Stimulated activated CD4-positive, alpha-beta T cell treated with anti-CD3 and anti-CD28 coated beads, Interleukin-4, amount 100 ng/mL, for 48 hours (primary cell): Measurements from ENCODE around the gene TMEFF1.
"Not testable (repeated sequence)": the region's sequence is repeated elsewhere in the genome, so short reads cannot be mapped to it uniquely, and the experiment has no call there.

ENCODE experiments used
- DNase-seq, 2 donors: peaks; one replicate each; pipeline ENCODE4 v3.0.0-alpha.2; 2020; ENCODE audit warnings: low read depth in 2 of 2

TMEFF1 gene, protein sequence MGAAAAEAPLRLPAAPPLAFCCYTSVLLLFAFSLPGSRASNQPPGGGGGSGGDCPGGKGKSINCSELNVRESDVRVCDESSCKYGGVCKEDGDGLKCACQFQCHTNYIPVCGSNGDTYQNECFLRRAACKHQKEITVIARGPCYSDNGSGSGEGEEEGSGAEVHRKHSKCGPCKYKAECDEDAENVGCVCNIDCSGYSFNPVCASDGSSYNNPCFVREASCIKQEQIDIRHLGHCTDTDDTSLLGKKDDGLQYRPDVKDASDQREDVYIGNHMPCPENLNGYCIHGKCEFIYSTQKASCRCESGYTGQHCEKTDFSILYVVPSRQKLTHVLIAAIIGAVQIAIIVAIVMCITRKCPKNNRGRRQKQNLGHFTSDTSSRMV

DNA sequence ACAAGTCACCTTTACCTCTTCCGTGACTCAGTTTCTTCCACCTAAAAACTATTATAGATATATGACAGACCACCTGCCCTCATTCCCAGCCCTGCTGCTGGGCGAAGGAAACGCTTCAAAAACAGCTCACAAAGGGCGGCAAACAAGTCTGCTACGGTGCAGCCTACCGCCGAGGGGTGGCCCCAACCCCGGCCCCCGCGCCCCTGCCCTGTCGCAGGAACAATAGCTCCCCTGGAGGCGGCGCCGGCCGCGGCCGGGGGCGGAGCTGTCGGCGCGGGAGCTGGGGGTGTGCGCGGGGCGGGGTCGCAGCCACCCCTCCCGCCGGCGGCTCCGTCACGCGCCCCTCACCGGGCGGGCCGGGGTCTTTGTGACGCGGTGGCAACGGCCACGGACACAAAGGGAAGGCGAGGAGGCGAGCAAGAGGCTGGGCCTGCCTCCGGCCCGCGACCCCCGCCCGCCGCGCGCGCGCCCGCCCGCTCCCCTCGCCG is at the start of gene TMEFF1:
TSS of gene TMEFF1 (plus strand) at position 362 of the 488 bp plus-strand sequence. CDS start 396 bp downstream, outside the sequence.
- peak; percentile 48 to 49 for DNase-seq

DNA sequence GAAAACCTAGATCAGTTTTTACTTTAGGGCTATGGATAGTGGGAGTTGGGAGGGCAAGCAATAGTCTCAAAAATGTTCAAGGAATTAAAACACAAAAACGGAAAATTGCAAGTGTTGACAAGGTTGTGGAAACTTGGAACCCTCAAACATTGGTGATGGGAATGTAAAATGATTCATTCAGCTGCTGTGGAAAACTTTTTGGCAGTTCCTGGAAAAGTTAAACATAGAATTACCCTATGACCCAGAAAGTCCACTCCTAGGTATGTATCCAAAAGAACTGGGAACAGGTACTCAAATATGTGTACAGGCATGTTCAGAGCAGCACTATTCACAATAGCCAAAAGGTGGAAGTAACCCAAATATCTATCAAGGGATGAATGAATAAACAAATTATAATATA is 47.2 kb upstream of the TMEFF1 start:
- no peak for DNase-seq

DNA sequence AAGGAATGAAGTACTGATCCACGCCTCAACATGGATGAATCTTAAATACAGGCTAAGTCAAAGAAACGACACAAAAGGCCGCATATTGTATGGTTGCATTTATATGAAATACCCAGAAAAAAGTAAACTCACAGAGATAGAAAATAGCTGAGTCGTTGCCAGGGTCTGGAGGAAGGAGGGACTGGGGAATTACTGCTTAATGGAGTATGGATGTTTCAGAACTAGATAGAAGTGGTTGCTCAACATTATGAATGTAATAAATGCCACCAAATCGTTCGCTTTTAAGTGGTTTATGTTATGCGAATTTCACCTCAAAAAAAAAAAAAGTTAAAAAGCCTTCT is 46.8 kb upstream of the TMEFF1 start:
- no peak for DNase-seq

DNA sequence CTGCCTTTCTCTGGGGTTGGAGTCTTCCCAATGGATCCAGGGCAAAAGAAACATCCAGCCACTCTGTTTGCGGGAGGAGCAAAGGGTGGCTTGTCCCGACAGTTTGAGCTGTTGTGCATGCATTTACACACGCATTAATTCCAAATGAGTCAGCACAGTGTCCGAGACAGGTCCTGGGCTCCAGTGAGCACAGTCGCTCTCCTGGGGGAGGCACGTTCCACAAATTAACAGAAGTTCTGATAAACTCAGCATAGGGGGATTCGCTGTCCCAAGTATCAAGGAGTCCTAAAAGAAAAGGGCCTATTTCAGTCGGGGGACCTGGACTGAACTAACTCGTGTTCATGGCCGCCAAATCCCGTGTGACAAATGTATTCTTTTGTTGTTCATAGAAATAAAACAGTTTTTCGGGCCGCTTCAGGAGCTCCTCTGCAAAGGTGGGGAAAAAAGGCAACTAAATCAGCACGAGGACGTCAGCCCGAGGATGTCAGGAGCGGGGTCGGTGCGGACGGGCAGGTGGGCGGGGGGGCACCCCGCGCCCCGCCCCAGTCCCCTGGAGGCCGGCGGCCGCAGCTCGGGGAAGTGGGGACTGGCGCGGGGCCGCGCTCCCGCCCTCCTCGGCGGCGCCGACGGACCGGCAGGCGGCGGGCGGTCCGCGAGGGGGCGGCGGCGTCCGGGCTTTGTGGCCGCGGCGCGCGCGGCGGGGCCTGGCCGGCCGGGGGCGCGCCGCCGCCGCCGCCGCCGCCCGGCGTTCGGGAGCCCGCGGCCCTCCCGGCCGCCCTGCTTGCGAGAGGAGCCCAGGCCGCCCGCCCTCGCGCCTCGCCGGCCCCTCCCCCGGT is 46.2 kb upstream of the TMEFF1 start, which contains the start of gene MSANTD3:
TSS of gene MSANTD3 (plus strand) at position 614 of the 836 bp plus-strand sequence. CDS start 14,796 bp downstream, outside the sequence.
- peak; percentile 17 to 28 for DNase-seq

DNA sequence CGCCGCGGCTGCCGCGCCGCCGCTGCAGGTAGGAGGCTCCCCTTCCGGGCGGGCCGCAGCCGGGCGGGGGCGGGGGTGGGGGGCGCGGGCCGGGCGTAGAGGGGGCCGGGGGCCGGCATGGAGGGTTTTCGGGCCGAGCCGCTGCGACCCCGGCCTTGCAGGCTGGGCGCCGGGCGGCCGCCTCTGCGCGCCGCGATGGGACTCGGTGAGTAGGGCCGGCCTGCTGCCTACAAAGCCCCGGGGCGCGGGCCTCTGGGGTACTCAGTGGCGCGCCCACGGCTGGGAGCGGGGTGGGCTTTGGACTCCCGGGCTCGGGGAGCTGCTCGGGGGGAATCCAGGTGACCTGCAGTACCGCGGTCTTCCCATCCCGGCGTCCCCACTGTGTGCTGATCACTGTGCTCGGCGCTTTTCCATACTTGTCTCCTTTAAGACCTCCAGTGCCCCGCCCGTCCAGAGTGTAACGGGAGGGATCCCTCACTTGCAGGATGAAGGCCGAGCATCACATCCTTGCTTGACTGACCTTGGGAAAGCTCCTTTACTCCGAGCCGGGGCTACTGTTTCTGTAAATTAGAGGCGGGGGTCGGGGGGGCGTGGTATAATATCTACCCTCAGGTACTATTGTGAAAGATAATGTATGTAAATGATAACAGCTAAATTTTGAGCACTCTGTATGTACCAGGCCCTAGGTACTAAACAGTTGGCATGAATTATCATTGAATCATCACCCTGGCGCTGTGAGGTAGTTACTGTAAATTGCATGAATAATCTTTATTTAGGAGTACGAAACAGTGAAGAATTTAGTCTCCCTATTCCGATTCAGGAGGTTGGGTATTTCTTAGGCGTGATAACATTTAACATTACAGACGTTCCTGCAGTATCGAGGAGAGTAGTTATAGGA is 45.3 kb upstream of the TMEFF1 start:
- peak; percentile 7 to 9 for DNase-seq

DNA sequence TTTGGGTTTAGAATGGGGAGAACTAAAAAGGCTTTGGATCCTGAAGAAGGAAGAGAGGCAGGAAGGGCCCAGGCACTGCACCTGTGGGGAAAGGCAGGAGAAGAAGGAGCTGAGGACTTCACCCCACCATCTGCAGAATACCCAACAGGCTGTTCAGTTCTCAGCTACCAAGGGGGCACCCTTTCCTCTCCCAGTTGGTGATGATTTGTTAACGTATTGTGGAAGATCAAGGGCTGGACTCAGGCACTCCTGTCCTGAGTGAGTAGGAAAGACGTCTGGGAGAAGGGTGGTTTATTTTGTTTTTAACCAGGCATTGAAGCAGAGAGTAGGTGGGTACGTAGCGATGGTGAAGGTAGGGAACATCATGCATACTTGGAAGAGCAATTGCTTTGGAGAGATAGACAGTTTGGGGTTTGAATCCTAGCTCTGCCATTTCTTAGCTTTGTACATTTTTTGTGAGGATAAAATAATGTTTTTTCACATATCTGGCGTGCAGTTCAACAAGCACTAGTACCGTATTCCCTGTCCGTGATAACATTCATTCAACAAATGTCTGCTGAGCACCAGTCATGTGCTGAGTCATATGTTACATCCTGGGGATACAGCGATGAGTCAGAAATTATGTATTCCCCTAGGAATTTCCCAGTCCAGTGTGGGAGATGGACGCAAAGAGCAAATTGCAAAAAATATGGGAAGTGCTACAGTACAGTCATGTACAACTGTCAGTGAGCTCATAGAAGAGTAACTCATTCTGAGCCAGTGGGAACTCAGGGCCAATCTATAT is 43.9 kb upstream of the TMEFF1 start:
- no peak for DNase-seq

DNA sequence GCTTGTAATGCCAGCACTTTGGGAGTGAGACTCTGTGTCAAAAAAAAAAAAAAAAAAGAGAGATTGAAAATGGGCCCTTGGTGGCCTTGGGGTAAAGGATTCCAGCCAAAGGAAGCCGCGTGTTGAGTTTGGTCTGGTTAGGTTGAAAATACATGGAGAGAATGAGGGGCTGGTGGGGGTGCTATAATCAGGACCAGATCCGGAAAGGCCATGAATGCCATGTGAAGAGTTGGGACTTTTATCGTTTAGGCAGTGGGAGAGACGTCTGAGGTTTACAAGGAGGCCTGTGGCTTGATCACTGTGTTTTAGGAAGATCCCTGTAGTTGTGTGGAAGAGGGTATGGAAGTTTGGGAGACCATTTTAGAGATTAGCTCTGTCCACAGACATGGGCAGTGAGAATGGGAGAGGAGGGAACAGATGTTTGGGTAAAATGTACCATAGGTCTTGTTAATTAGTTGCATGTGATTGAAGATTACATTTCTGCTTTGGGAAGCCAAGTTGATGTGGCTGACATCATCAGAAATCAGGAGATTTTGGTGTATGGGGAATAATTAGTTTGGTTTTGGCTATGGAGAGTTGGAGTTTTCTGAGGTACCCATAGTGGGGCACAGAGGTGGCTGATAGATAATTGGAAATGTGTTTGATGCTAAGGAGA is 42.5 kb upstream of the TMEFF1 start:
- no peak for DNase-seq

DNA sequence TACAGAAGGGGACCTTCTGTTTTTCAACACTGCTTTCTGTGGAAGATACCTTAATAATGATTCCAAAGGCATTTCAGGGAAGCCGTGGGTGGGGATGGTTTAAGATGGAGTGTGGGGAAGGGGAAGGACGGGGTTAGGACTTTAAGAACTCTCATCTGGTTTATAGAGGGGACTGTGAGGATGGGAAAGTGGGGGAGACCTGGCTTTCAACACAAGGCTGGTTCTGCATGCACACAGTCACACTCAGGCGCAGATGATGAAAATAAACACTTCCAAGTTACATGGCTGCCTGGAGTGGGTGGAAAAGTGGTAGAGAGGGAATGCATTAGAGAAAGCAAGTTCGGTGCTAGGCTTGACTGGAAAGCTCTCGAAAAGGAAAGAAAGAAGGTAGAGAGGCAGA is 41.1 kb upstream of the TMEFF1 start:
- DNase-seq = no peak

DNA sequence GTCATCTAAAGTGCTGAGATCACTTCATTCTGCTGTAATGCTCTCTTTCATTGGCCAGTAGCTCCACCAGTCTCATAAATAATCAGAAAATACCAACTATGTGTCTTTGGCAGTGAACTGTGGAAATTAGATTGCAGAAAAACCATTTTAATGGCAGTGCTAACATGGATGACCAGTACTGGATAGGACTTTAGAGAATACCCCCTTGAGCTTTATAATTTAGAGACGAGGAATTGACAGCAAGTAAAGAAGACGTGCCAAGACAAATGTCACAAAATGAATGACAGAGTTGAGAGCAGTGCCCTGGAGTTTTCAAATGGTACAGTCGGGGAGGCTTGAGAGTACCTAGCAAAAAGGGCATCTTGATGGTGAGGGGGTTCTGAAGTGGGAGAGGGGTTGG is 40.2 kb upstream of the TMEFF1 start:
- DNase-seq = no peak

DNA sequence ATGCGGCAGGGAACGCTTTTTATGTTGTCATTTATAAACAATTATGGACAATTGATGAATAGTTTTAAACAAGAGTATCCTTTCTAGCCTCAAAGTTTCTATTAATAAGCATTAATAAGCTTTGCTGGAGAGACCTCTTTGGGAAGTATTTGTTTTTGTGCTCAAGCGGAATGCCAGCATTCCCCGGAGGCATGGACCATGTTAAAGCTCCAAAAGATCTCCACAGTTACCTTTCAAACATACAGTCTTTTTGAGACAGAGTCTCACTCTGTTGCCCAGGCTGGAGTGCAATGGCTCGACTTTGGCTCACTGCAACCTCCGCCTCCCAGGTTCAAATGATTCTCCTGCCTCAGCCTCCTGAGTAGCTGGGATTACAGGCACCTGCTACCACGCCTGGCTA is 36.4 kb upstream of the TMEFF1 start:
- DNase-seq = no peak

DNA sequence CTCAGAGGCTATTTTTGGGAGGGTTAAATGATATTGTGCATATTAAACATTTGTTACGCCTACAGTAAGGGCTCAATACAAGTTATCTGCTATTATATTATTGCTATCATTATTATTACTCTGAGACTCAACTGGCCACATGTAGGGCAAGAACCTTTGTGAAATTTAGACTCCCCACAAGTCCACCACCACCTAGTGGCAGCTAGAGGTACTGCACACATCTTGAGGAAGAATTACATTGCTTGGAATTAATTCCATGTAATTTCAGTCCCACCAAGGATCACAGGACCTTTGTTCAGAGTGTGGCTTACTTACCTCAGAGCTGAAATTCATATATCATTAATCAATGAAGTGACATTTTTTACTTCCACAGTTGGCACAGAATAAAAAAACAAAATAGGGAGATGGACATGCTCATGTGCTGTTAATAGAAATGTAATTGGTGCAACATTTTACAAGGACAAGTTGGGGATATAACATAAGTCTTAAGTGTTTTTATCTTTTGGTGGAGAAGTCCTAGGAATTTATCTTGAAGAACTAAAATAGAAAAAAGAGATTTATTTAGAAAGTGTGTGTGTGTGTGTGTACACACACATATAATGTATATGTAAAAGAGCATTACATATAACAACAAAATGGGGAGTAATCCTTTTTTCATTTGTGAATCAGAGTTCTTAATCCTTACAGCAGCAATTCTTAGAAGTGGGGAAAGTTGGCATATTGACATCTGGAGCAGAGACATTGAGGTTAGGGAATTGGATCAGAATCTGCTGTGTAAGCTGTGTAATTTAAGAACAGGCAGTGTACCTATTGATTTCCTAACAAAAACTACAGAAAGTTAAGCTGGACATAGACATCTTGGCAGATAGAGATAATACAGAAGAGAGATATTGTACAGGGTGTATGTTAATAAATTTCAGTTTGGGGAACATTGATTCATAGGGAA is 34.8 kb upstream of the TMEFF1 start:
- peak; percentile 42 to 61 for DNase-seq

DNA sequence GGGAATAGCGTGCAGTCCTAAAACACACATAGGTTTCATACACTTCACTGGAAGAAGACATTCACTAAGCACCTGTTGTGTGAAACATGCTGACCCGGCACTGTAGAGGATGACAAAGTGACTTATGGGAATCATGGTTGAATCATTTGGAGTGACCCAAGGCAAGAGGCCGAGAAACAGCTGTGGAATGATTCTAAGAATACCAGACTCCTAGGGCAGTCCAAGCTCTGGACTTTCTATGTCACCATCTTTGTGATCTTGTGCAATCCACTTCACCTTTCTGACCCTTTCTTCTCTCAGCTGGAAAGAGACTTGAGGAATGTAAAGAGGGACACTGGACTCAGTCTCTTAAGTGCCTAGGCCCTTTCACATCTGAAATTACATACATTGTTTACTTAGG is 32.9 kb upstream of the TMEFF1 start:
- no peak for DNase-seq

DNA sequence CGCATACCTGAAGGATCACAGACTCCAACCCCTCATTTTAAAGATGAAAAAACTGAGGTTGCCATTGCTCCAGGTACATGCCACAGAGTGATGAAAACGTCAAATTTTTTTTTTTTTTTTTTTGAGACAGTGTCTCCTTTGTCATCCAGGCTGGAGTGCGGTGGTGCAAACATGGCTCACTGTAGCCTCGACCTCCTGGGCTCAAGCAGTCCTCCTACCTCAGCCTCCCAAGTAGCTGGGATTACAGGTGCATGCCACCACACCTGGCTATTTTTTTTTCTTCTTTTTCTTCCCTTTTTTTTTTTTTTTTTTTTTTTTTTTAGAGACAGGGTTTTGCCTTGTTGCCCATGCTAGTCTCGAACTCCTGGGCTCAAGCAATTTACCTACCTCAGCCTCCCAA is 32.5 kb upstream of the TMEFF1 start:
- not testable (repeated sequence) for DNase-seq

DNA sequence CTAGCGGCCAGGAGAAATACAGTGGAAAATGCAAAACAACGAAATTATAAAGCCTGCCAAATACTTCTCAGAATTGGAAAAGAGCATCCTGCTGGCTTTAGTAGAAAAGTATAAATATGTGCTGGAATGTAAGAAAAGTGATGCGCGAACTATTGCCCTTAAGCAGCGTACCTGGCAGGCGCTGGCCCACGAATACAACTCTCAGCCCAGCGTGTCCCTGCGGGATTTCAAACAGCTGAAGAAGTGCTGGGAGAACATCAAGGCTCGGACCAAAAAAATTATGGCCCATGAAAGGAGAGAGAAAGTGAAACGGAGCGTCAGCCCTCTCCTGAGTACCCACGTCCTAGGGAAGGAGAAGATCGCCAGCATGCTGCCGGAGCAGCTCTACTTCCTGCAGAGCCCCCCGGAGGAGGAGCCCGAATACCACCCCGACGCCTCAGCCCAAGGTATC is 31.0 kb upstream of the TMEFF1 start:
- DNase-seq = no peak

DNA sequence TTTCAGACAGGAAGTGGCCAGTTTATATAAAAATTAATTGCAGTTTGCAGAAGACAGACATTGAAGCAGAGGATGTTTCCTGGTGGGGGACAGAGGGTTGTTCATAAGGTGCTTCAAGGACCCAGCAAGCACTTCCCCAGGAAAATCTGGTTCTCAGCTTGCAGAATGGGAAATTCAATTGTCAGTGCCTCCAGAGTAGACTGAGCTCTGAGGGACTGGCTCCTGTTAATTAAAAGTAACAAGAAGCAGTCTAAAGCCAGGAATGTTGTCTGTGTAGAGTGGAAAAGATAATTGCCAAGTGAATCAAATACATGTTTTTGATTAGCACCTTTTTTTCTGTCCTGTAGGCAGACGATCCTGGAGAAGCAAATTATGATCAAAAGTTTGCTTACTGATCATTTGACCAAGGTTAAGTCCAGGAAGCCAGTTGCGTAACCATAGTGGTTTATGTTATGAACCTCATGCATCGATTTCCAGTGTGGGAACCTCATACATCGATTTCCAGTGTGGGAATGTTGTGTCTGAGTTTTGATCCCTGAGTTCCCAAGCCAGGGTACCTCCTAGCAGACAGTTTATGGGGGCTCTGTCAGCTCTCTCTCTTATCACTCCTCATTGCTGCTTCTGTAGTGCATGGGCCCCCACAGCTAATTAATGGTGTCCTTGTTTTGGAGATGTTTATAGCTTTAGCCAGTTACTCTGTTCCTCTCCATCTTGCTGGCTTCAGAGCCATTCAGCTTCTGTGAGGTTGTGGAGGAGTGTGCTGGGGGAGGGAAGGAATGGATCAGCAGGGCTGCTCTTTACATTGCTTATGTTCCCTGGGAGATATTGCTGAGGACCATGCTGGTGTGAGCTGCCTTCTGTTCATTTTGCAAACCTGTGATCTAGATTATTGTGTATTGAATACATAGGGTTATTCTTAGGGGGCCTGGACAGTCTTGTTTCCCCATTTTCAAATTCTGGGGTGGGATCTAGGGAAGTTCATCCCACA is 28.9 kb upstream of the TMEFF1 start:
- no peak for DNase-seq

DNA sequence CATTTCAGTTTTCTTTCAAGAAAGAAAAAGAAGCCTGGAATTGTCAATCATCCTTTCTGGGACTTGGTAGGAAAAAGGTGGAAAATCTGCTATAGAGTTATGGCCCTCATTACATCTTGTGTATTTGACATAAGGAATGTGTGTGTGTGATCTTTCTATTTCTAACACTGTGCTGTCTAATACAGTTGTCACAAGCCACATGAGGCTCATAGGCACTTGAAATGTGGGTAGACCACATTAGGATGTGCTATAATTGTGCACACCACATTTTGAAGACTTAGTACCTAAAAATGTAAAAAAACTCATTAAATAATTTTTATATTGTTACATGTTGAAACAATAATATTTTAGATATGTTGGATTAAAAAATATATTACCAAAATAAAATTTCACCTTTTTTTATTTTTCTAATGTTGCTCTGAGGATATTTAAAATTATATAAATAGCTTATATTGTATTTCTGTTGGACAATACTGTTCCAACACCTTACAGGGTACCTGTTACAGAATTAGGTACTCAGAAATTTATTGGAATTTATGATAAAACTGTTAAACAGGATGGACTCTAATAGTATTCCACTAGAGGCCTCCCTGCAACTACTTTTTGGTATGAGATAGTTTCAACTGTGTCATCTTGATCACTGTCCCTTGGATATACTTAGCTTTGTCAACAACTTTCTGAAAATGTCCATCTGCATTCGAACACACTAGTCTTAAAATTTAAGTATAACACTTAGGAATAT is 27.6 kb upstream of the TMEFF1 start:
- no peak for DNase-seq

DNA sequence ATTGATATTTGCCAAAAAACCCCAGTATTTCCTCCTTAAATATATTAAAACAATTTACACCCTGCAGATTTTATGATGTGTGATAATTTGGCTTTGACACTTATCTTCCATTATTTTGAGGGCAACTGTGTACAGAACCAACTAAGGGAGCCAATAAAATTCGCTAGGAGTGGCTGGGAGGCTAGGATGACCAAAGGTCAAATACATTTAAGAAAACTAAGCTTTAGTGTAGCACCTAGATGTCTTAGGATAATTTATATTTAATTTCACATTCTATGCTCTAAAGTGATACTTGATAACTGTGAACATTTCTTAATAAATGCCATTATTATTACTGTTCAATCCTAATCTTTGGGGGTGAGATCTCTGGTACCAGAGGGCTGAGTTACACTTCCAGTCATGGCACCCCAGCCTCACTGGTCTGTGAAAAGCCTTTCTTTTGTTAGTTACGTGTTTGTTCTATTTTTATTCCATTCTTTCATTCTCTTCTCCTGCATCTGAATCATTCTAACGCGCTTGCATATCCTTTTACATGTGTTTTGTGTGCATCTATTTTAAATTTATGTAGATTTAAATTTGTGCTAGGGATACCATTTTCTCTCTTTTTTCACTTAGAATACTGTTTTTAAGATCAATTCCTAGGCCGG is 26.9 kb upstream of the TMEFF1 start:
- no peak for DNase-seq
